ENCODE measurements around the gene RAD51B.

Gene RAD51B

GRCh38 chr14:68541178-68541896 lies 721.8 kb downstream of the RAD51B start:
- no peak overlapping the region for H3K4me3 ChIP-seq (ENCODE audit: low read depth, low read length)
- TF ChIP-seq, protein P1, sequence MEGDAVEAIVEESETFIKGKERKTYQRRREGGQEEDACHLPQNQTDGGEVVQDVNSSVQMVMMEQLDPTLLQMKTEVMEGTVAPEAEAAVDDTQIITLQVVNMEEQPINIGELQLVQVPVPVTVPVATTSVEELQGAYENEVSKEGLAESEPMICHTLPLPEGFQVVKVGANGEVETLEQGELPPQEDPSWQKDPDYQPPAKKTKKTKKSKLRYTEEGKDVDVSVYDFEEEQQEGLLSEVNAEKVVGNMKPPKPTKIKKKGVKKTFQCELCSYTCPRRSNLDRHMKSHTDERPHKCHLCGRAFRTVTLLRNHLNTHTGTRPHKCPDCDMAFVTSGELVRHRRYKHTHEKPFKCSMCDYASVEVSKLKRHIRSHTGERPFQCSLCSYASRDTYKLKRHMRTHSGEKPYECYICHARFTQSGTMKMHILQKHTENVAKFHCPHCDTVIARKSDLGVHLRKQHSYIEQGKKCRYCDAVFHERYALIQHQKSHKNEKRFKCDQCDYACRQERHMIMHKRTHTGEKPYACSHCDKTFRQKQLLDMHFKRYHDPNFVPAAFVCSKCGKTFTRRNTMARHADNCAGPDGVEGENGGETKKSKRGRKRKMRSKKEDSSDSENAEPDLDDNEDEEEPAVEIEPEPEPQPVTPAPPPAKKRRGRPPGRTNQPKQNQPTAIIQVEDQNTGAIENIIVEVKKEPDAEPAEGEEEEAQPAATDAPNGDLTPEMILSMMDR (IDR thresholded peaks at IDR 0.05; ENCODE audit: insufficient read depth, low read depth, low read length, missing control alignments), result no peak
- DNase-seq (ENCODE audit: low read depth), result no peak

DNA sequence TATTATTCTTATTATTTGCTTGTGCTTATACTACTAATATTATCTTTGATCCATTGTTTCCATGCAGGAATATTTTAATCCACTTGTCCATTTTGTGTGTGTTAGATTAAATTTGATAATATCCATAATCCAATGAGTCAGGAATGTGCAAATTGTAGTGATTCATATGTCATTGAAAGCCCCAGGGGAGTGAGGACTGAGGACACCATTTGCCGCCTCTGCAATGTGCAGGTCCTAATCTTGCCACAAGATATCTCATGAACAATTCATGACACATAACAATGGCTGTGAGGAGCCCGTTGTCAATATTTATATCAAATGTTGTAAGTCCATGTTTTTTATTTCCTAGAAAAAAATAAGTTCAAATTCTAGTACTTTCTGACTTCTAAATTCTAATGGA lies 722.8 kb downstream of the RAD51B start:
- no peak for DNase-seq (ENCODE audit: low read depth)
- H3K4me3 ChIP-seq (ENCODE audit: low read depth, low read length), result no peak overlapping the region
- TF ChIP-seq, protein P1 (IDR thresholded peaks at IDR 0.05; ENCODE audit: insufficient read depth, low read depth, low read length, missing control alignments), result no peak

GRCh38 chr14:68543516-68543915 lies 723.9 kb downstream of the RAD51B start:
- TF ChIP-seq, protein P1 (IDR thresholded peaks at IDR 0.05; ENCODE audit: insufficient read depth, low read depth, low read length, missing control alignments), result no peak
- no peak for DNase-seq (ENCODE audit: low read depth)
- no peak overlapping the region for H3K4me3 ChIP-seq (ENCODE audit: low read depth, low read length)

GRCh38 chr14:68544081-68544892 lies 724.7 kb downstream of the RAD51B start:
- no peak for DNase-seq (ENCODE audit: low read depth)
- TF ChIP-seq, protein P1 (IDR thresholded peaks at IDR 0.05; ENCODE audit: insufficient read depth, low read depth, low read length, missing control alignments), result no peak
- no peak overlapping the region for H3K4me3 ChIP-seq (ENCODE audit: low read depth, low read length)

GRCh38 chr14:68546839-68547238 lies 727.3 kb downstream of the RAD51B start:
- no peak for DNase-seq (ENCODE audit: low read depth)
- H3K4me3 ChIP-seq (ENCODE audit: low read depth, low read length), result no peak overlapping the region
- TF ChIP-seq, protein P1 (IDR thresholded peaks at IDR 0.05; ENCODE audit: insufficient read depth, low read depth, low read length, missing control alignments), result no peak

- peak; percentile 15 for DNase-seq (ENCODE audit: low read depth)
- H3K4me3 ChIP-seq (ENCODE audit: low read depth, low read length), result no peak overlapping the region
- TF ChIP-seq, protein P1 (IDR thresholded peaks at IDR 0.05; ENCODE audit: insufficient read depth, low read depth, low read length, missing control alignments), result no peak
Measured at GRCh38 chr14:68547305-68548193, 728.0 kb downstream of the RAD51B start.

All from GM12865 (cell line).